ENCODE measurements around the gene BET1.

- no peak for TF ChIP-seq CTCF (IDR thresholded peaks at IDR 0.05)
- no peak for TF ChIP-seq POLR2A (IDR thresholded peaks at IDR 0.05)
Observed at GRCh38 chr7:93973134-93973533, 31.0 kb downstream of the BET1 start.

Data from esophagus squamous epithelium (tissue), 4 donors.